Spinal cord (tissue), 10 donors: ENCODE data around the gene RAPGEFL1. TPM values are rescaled to one million over a fixed set of nuclear protein-coding genes. Genes with fewer than 3 reads are reported as not detected.
"Not testable (repeated sequence)": the region's sequence is repeated elsewhere in the genome, so short reads cannot be mapped to it uniquely, and the experiment has no call there.

Experiments used
- DNase-seq, 6 donors: peaks; one replicate each; pipeline versions ENCODE4 v3.0.0 to v3.0.0-alpha.2; 2013 to 2015; ENCODE audit warnings: low spot score in 6 of 6, low read depth in 4 of 6
- H3K27ac ChIP-seq: one replicate; pipeline ENCODE4 v1.5.1; 2013; ENCODE audit warnings: low read depth, low read length, control low read depth
- H3K27me3 ChIP-seq: one replicate; pipeline ENCODE4 v1.6.1; 2013; ENCODE audit warnings: low read length; ENCODE audit not compliant: control insufficient read depth, insufficient read depth
- H3K36me3 ChIP-seq: one replicate; pipeline ENCODE4 v1.6.1; 2013; ENCODE audit warnings: low read length; ENCODE audit not compliant: control insufficient read depth, insufficient read depth
- H3K4me1 ChIP-seq: one replicate; pipeline ENCODE4 v1.6.1; 2013; ENCODE audit warnings: low read length; ENCODE audit not compliant: control insufficient read depth, insufficient read depth
- H3K4me3 ChIP-seq: one replicate; pipeline ENCODE4 v1.5.1; 2013; ENCODE audit warnings: low read depth, low read length, control low read depth
- H3K9me3 ChIP-seq: one replicate; pipeline ENCODE4 v1.6.1; 2013; ENCODE audit warnings: low read length; ENCODE audit not compliant: control insufficient read depth, insufficient read depth
- WGBS: methylation state at CpG from one replicate; pipeline ENCODE4 v1.1.5; 2013; ENCODE audit warnings: missing lambda C conversion rate; ENCODE audit not compliant: insufficient coverage; 5-methylcytosine and 5-hydroxymethylcytosine counted together
- polyA plus RNA-seq, 2 donors: library from polyadenylated mRNA; unstranded; fragments of 120-200 nt; gene quantifications; one replicate each; pipeline ENCODE4 v1.2.1, GENCODE V29; 2013; ENCODE audit not compliant: insufficient read length in 2 of 2
- total RNA-seq, 2 donors: library from RNA; depleted of rRNA in 1 of 2; stranded (reverse); fragments of 120-200 nt in 1 of 2; fragments of >200 nt in 1 of 2; gene quantifications; one replicate each; pipeline versions ENCODE4 v1.2.3 to v1.2.4, GENCODE V29; 2013 to 2014
- donor health status: healthy.

The RAPGEFL1 gene
- total and polyA plus RNA-seq, 4 donors: 10.6 to 77.1 (median 35.4) TPM

DNA sequence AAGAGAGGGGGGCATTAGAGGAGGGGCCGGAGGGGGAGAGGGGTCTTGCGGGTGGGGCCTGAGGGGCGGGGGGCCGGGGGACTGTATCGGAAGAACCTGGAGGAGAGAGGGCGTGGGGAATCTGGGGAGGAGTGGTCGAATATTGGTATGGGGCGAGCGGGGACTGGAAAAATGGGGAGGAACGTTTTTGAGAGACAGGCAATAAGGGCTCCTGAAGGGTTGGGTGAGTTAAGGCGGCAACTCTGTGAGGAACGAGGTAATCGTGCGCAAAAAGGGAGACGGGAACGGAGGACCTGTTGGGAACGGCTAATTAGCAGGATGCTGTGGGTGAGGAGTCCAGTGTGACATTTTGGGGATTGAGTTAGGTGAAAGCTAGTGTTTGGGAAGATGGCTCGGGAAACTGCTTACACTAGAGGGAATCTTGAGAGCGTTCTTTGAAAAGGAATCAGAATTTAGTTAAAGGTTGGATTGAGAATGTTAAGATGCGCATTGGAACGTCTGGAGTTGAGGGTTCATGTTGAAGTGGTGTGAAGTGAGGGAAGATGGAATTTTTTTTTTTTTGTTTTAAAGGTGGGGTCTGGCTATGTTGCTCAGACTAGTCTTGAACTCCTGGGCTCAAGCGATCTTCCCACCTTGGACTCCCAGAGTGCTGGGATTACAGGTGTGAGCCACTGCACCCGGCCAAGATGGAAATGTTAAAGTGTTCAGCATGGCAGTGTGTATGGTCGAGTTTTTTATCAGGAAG is 42.5 kb downstream of the RAPGEFL1 start:
- Histone ChIP-seq H3K9me3 (no peaks in the 10 kb centered on the region), H3K4me3 (peak overlapping the region; percentile 70), H3K4me1 (peaks cover 34% of the 10 kb centered on the region), H3K27me3 (no peaks in the 10 kb centered on the region), H3K36me3 (peaks cover 4% of the 10 kb centered on the region), H3K27ac (peak overlapping the region; percentile 97)
- under 1% methylated on average over 22 of the region's 24 CpGs for WGBS
- peak in 4 of 6 donors; percentile 67 to 94 (median 74) for DNase-seq

- no peaks in the 10 kb centered on the region for H3K27me3 ChIP-seq
- H3K9me3 ChIP-seq: no peaks in the 10 kb centered on the region
- peaks cover 39% of the 10 kb centered on the region for H3K4me1 ChIP-seq
- 30% methylated on average over 2 of the region's 5 CpGs for WGBS
- peak overlapping the region; percentile 3 for H3K4me3 ChIP-seq
- peak in 5 of 6 donors; percentile 84 to 95 (median 91) for DNase-seq
- H3K36me3 ChIP-seq: peaks cover 19% of the 10 kb centered on the region
- H3K27ac ChIP-seq: peak overlapping the region; percentile 75
Measured at GRCh38 chr17:40224718-40225550, 47.7 kb downstream of the RAPGEFL1 start.

- H3K27me3 ChIP-seq, H3K9me3 ChIP-seq, H3K27ac ChIP-seq, H3K4me3 ChIP-seq, DNase-seq: not testable (repeated sequence)
- peaks cover 29% of the 10 kb centered on the region for H3K36me3 ChIP-seq
- 100% methylated on average over 1 of the region's 14 CpGs for WGBS
- peaks cover 11% of the 10 kb centered on the region for H3K4me1 ChIP-seq
Measured at GRCh38 chr17:40229146-40229545, 51.9 kb downstream of the RAPGEFL1 start.

DNA sequence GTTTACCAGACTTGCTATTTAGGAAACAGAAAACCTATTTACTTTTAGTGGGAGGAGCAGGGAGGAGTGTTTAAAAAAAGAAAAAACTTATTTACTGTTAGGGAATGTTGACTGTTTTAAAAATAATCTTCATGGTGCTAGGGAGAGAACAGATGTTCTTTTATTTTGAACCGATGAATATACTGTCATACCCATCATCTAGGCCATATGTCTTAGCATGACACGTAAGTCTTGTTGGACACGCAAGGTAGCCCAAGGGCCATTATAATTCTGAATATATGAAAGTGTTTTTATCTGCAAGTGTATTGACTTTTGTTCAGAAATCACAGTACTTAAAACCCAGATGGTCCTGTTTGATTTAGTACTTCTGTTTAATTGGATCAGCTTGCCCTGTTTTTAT is 53.4 kb downstream of the RAPGEFL1 start:
- peaks cover 38% of the 10 kb centered on the region for H3K36me3 ChIP-seq
- no peak overlapping the region for H3K4me3 ChIP-seq
- peaks cover 6% of the 10 kb centered on the region for H3K4me1 ChIP-seq
- WGBS: no CpG with 5 or more reads among the region's 3 CpGs
- DNase-seq: no peak
- no peak overlapping the region for H3K27ac ChIP-seq
- no peaks in the 10 kb centered on the region for H3K27me3 ChIP-seq
- H3K9me3 ChIP-seq: no peaks in the 10 kb centered on the region

DNA sequence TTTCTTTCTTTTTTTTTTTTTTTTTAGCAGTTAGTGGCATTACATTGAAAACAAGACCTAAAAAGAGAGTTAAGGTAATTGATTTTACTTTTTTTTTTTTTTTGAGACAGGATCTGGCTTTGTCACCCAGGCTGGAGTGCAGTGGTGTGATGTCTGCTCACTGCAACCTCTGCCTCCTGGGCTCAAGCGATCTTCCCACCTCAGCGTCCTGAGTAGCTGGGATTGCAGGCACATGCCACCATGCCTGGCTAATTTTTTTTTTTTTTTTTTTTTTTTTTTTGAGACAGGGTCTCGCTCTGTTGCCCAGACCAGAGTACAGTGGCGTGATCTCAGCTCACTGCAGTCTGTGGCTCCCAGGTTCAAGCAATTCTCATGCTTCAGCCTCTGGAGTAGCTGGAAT is 54.7 kb downstream of the RAPGEFL1 start:
- H3K4me3 ChIP-seq, H3K27me3 ChIP-seq, H3K27ac ChIP-seq, H3K4me1 ChIP-seq, H3K9me3 ChIP-seq, DNase-seq: not testable (repeated sequence)
- peaks cover 39% of the 10 kb centered on the region for H3K36me3 ChIP-seq
- 100% methylated on average over 1 of the region's 4 CpGs for WGBS

DNA sequence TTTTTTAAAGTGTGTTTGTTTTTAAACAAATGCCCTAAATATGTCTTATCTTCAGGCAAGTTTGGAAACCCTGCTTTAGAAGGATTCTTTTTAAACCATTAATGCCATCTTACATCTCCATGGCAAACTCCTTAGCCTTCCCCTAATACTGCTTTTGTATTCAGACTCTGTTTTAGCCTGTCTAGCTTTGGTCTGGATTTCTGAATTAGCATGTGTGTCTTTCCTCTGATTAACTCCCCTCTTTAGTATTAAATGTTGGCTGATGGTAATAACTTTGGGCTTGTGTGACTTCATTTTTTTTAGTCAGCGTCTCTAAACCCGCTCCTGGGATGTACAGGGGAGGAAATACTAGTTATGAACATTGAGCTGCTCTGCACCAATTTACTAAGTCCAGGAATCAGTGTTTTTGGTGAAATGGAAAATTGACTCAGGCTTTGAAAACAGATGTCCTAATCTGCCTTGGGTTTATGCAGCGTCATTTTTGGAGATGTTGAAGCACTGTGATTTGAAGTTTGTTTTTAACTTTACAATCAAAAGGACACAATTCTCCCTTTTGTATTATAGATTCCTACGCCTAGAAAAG is 64.1 kb downstream of the RAPGEFL1 start:
- WGBS: no CpG with 5 or more reads among the region's 4 CpGs

DNA sequence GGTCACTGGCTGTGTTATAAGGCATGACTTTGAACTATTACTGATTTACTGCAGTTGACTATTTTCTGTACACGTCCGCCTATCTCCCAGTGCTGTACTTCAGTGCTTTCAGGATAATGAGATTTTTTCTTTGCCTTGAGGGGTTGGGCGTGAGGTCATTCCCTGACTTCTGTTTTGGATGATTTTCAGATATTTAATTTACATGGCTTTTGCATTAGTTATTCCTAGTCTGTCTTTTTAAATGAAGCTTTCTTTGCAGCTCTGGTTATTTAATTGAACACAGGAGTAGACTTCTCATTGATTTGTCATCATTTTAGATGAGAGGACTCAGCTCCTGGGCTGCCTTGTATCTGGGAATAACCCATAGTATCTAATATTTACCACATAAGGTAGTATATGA is 65.5 kb downstream of the RAPGEFL1 start:
- H3K9me3 ChIP-seq: no peaks in the 10 kb centered on the region
- no peaks in the 10 kb centered on the region for H3K36me3 ChIP-seq
- peaks cover 40% of the 10 kb centered on the region for H3K4me1 ChIP-seq
- DNase-seq: peak in 1 of 6 donors; percentile 43
- H3K4me3 ChIP-seq: no peak overlapping the region
- H3K27ac ChIP-seq: peak overlapping the region; percentile 71
- no CpG with 5 or more reads among the region's 3 CpGs for WGBS
- H3K27me3 ChIP-seq: no peaks in the 10 kb centered on the region

More for the DNA sequence above, 64.1 kb downstream of the RAPGEFL1 start:
- H3K9me3 ChIP-seq: no peaks in the 10 kb centered on the region
- H3K4me1 ChIP-seq: peaks cover 37% of the 10 kb centered on the region
- H3K27ac ChIP-seq: peak overlapping the region; percentile 71
- H3K27me3 ChIP-seq: no peaks in the 10 kb centered on the region
- DNase-seq: peak in 2 of 6 donors; percentile 55 to 62
- peaks cover under 1% of the 10 kb centered on the region for H3K36me3 ChIP-seq
- no peak overlapping the region for H3K4me3 ChIP-seq

- WGBS: no CpG with 5 or more reads among the region's 3 CpGs
- Histone ChIP-seq H3K4me3 (no peak overlapping the region), H3K27me3 (no peaks in the 10 kb centered on the region), H3K9me3 (no peaks in the 10 kb centered on the region), H3K27ac (peak overlapping the region; percentile 29), H3K4me1 (peaks cover 44% of the 10 kb centered on the region), H3K36me3 (no peaks in the 10 kb centered on the region)
- DNase-seq: no peak
Measured at GRCh38 chr17:40243761-40244160, 66.5 kb downstream of the RAPGEFL1 start.

GRCh38 chr17:40244255-40244654 is 67.0 kb downstream of the RAPGEFL1 start:
- H3K4me3 ChIP-seq: no peak overlapping the region

More at GRCh38 chr17:40244255-40244654, 67.0 kb downstream of the RAPGEFL1 start:
- WGBS: 75% methylated on average over 2 of the region's 4 CpGs
- Histone ChIP-seq H3K27ac (peak overlapping the region; percentile 29), H3K27me3 (no peaks in the 10 kb centered on the region), H3K36me3 (no peaks in the 10 kb centered on the region), H3K4me1 (peaks cover 44% of the 10 kb centered on the region), H3K9me3 (no peaks in the 10 kb centered on the region)
- DNase-seq: no peak
